Activated CD4-positive, alpha-beta T cell treated with anti-CD3 and anti-CD28 coated beads for 36 hours (primary cell): ENCODE results near the gene RBP4. TPM values are rescaled to one million over a fixed set of nuclear protein-coding genes. Genes with fewer than 3 reads are reported as not detected.

ENCODE experiments used
- ATAC-seq: fragments of 200-7000 bp; cut with Tn5 transposase; one replicate; pipeline ENCODE4 v1.10.0; 2021; ENCODE audit warnings: mild to moderate bottlenecking, moderate library complexity
- CTCF ChIA-PET: fragments of 350-600 bp; sonication (Branson Sonifier 250); formaldehyde crosslinking; loops from one replicate; lab custom pipeline; 2021; ENCODE audit warnings: antibody characterized with exemption; lab: Charles Lee
- POLR2A ChIA-PET: fragments of 350-600 bp; sonication (Branson Sonifier 250); formaldehyde crosslinking; loops from one replicate; lab custom pipeline; 2021; ENCODE audit warnings: antibody characterized with exemption, inconsistent platforms; lab: Charles Lee
- DNase-seq: peaks from one replicate; pipeline ENCODE4 v3.0.0-alpha.2; 2020
- H3K27ac Mint-ChIP-seq: one replicate; pipeline ENCODE4 v1.8.0; 2021; ENCODE audit warnings: mixed read lengths
- H3K27me3 Mint-ChIP-seq: one replicate; pipeline ENCODE4 v1.8.0; 2021; ENCODE audit warnings: mixed read lengths
- H3K36me3 Mint-ChIP-seq: one replicate; pipeline ENCODE4 v1.8.0; 2021; ENCODE audit warnings: low read depth, mixed read lengths
- H3K4me1 Mint-ChIP-seq: one replicate; pipeline ENCODE4 v1.8.0; 2021; ENCODE audit warnings: mixed read lengths
- H3K4me3 Mint-ChIP-seq: one replicate; pipeline ENCODE4 v1.8.0; 2021; ENCODE audit warnings: mild to moderate bottlenecking, moderate library complexity, mixed read lengths
- H3K9me3 Mint-ChIP-seq: one replicate; pipeline ENCODE4 v1.8.0; 2021; ENCODE audit warnings: low read depth, mixed read lengths
- intact Hi-C, 2 experiments: fragments of 100-400 bp; cut with DNase I in 1 of 2; cut with micrococcal nuclease in 1 of 2; formaldehyde crosslinking; loops; one replicate each; pipeline versions ENCODE4 v1.14.2 to v1.15.1; 2022 to 2024; cut with DNase I, micrococcal nuclease
- total RNA-seq, 2 experiments: library from RNA; stranded (reverse); gene quantifications; one replicate each; pipeline ENCODE4 v1.2.3, GENCODE V29; 2021

RBP4 gene
- total RNA-seq, 2 experiments from 2014 or later: not detected

DNA sequence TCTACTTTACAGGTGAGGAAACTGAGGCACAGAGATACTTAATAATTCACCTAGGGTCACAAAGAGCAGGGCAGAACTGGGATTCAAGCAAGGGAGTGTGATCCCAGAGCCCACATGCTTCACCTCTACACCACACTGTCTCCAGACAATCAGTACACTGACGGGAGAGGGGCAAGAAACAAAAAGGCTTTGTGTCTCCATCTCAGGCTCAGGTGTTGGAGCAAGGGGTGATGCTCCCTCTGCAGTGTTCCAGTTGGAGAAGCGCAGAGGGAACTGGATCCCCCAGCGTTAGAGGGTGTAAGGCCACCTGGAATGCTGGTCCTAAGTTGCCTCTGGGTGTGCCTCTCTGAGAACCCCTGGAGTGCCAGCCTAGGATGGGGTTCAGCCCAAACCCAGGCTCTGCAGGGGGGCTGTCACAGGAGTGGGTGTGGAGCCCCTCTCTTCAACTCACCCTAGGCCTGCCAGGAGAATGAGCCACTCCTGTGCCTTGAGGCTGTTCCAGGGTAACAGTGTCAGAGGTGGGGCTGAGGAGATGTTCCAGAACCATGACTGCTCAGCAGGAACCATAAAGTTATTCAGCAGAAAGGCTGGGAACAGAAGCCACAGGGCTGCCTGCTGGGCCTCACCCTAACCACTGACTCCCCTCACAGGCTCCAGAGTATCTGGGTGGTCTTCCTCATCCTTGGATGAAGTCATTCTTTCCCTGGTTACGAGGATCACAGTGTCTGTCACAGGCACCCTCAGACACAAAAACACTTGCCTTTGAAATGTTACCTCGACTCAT lies 5.5 kb downstream of the RBP4 start:
- no peaks in the 10 kb centered on the region for H3K9me3 Mint-ChIP-seq
- ATAC-seq: no peak
- H3K36me3 Mint-ChIP-seq: no peaks in the 10 kb centered on the region
- peaks cover 16% of the 10 kb centered on the region for H3K27me3 Mint-ChIP-seq
- H3K4me1 Mint-ChIP-seq: no peaks in the 10 kb centered on the region
- DNase-seq: no peak
- POLR2A ChIA-PET: no interaction called here
- no peak overlapping the region for H3K27ac Mint-ChIP-seq
- CTCF ChIA-PET: interaction anchor here (0.6 to 0.7 kb wide), 2 partner anchors 29 to 104 kb away, joined by 3 to 5 read pairs; partner anchors contain the start of gene FFAR4
- H3K4me3 Mint-ChIP-seq: no peak overlapping the region
- intact Hi-C loops: no loop called here

DNA sequence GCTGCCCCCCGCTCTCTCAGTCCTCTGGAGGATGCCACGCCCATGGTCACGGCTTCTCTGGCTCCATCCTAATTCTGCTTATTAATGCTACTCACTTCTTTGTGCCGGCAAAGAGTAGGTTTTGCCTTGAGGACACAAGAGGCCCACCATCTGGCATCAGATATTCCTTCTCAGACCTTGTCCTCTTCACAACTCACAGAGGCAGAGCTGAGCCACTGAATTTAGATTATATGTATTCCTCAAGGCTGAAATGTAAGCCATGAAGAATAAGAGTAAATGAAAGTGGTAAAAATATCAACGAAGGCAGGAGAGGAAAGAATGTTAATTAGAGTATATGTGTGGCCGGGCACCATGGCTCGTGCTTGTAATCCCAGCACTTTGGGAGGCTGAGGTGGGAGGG lies 6.5 kb downstream of the RBP4 start:
- DNase-seq: no peak
- Mint-ChIP-seq H3K4me1 (no peaks in the 10 kb centered on the region), H3K27me3 (peaks cover 9% of the 10 kb centered on the region), H3K27ac (no peak overlapping the region), H3K36me3 (no peaks in the 10 kb centered on the region), H3K9me3 (no peaks in the 10 kb centered on the region), H3K4me3 (no peak overlapping the region)
- no peak for ATAC-seq
- ChIA-PET CTCF (no interaction called here), POLR2A (no interaction called here)
- intact Hi-C loops: no loop called here

DNA sequence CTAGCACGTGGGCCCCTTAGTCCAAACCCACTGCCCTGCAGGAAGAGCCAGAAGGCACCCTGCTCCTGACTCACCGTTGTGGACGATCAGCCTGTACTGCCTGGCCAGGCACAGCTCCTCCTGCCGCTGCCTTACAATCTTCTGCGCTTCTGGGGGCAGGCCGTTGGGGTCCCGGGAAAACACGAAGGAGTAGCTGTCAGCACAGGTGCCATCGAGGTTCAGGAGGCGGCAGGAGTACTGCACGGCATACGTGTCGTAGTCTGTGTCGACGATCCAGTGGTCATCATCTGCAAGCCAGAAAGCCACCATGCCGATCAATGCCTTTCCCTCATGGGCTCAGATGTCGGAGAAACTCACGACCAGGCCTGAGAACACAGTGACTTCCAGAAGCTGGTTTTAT lies 7.3 kb downstream of the RBP4 start:
- Mint-ChIP-seq H3K4me3 (no peak overlapping the region), H3K4me1 (no peaks in the 10 kb centered on the region), H3K27me3 (peaks cover 10% of the 10 kb centered on the region), H3K36me3 (no peaks in the 10 kb centered on the region), H3K27ac (no peak overlapping the region), H3K9me3 (no peaks in the 10 kb centered on the region)
- CTCF ChIA-PET: no interaction called here
- POLR2A ChIA-PET: no interaction called here
- intact Hi-C loops: no loop called here
- DNase-seq: no peak
- no peak for ATAC-seq

DNA sequence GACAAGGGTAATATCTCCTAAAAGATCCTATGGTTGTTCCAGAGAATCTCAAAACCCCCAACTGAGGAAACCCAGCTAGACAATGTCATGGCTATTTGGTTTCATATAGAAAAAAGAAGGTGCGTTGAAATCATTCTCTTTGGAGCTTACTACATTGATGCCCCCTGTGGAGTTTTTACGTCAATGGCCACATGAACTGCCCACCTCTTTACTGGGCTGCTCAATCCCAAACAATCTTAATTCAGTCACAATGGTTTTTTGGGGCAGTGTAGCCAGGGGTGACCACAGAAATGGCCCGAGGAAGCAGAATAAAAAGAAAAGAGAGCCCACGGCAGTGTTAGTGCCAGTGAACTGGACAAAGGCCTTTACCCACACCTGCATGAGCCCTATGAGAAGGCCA lies 7.8 kb downstream of the RBP4 start:
- DNase-seq: no peak
- Mint-ChIP-seq H3K9me3 (no peaks in the 10 kb centered on the region), H3K36me3 (no peaks in the 10 kb centered on the region), H3K4me1 (no peaks in the 10 kb centered on the region), H3K4me3 (no peak overlapping the region), H3K27me3 (peaks cover 7% of the 10 kb centered on the region), H3K27ac (no peak overlapping the region)
- ChIA-PET POLR2A (no interaction called here), CTCF (no interaction called here)
- intact Hi-C loops: no loop called here
- ATAC-seq: no peak

DNA sequence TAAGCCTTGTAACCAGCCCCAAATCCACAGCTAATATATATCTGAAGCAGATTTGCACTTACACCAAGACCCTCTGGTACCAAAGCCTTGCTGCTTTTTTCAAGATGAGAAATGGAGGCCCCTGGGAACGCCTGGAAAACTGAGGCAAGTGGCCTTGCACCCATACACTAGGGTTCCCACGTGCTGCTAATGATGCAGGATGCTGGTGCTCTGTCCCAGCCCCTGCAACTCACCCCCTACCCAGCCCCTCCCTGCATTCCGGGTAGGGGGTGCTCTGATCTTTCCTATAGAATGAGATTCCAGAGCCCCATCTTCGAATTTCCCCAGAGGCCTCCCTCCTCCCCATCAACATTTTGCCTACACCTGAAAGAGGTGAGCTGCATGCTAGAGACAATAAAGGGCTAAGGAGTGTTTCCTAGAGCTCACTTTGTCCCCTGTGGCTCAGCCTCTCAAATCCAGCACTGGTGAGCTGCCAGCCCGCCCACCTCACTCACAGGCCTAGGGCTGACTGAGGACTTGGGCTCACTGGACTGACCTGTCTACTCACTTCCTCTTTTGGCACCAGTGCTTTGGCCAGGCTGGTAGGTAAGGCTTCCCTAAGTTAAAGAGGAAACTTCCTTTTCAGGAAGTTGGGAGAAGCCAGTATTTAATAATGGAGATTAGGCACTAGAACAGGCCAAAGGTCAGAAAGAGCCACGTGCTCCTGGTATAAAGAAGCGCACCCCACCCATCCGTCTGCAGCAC lies 9.8 kb downstream of the RBP4 start:
- Mint-ChIP-seq H3K27ac (no peak overlapping the region), H3K4me1 (no peaks in the 10 kb centered on the region), H3K27me3 (peaks cover 5% of the 10 kb centered on the region), H3K4me3 (no peak overlapping the region), H3K9me3 (no peaks in the 10 kb centered on the region), H3K36me3 (no peaks in the 10 kb centered on the region)
- CTCF ChIA-PET: interaction anchor here (0.6 kb wide), 2 partner anchors 327 to 1407 kb away, joined by 3 to 4 read pairs; no protein-coding TSS in a partner anchor
- no peak for ATAC-seq
- intact Hi-C loops: no loop called here
- DNase-seq: no peak
- POLR2A ChIA-PET: no interaction called here

DNA sequence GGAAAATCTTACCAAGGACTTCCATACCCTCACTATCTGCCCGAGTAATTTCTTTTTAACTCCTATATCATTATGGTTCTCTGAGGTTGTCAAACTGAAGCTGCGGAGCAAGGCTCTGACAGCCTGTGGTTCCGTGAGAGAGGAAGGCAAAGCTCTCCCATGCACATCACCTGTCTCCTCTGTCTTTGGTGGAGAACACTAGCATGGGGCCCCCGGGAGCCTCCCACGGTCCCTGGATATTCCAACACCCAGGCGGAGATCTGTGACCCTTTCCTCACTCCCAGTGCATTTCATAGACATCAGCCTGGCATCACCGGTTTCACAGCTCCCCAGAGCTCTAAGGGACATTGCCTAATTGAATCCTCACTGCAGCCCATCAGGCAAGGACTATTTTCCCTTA lies 10.4 kb downstream of the RBP4 start:
- Mint-ChIP-seq H3K27ac (no peak overlapping the region), H3K4me1 (no peaks in the 10 kb centered on the region), H3K9me3 (no peaks in the 10 kb centered on the region), H3K36me3 (no peaks in the 10 kb centered on the region), H3K27me3 (peaks cover 5% of the 10 kb centered on the region), H3K4me3 (no peak overlapping the region)
- ATAC-seq: no peak
- ChIA-PET POLR2A (no interaction called here), CTCF (interaction anchor here (0.6 kb wide), 1 partner anchor 1406 kb away, joined by 3 read pairs; no protein-coding TSS in a partner anchor)
- no peak for DNase-seq
- intact Hi-C loops: no loop called here

DNA sequence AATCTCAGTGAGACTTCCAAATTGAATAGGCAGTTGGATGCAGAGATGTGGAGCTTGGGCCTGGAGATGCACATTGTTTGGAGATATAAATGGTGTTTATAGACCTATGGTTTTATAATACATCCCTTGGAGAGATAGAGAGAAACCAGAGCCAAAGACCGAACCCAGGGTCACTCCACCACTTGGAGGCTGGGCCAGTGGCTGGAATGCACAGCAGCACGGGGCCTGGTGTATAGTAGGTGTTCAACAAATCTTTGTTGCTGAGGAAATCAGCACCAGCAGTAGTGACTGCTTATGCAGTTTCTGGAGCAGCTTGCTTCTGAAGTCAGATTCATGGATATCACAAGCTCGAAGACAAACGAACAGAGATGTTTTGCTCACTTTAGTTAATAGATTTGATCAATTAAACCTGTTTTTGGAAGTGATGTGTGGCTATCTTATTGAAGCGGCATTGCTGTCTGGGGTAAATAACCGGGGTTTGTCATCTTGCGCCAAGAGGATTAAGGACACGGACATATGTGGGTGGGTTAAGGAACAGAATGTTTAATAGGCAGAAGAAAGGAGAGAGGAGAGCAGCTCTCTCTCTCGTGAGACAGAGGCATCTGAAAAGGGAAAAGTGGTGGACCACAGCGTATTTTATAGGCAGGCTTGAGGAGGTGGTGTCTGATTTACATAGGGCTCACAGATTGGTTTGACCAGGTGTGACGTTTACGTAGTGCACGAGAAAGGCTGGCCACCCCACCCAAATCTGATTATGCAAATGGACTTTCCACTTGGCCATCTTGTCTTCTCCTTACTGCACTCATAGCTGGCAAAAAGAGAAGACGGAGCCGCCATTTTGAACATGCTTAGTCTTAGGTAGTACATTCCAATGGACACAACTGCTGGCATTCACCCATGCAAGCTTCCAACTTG lies 11.1 kb downstream of the RBP4 start:
- DNase-seq (no peak), ATAC-seq (no peak)
- ChIA-PET CTCF (interaction anchor here (0.7 kb wide), 1 partner anchor 170 kb away, joined by 3 read pairs; no protein-coding TSS in a partner anchor), POLR2A (no interaction called here)
- intact Hi-C loops: no loop called here
- H3K4me3 Mint-ChIP-seq: no peak overlapping the region
- H3K27ac Mint-ChIP-seq: no peak overlapping the region
- H3K27me3 Mint-ChIP-seq: peaks cover 5% of the 10 kb centered on the region
- H3K4me1 Mint-ChIP-seq: no peaks in the 10 kb centered on the region
- H3K36me3 Mint-ChIP-seq: no peaks in the 10 kb centered on the region
- no peaks in the 10 kb centered on the region for H3K9me3 Mint-ChIP-seq

DNA sequence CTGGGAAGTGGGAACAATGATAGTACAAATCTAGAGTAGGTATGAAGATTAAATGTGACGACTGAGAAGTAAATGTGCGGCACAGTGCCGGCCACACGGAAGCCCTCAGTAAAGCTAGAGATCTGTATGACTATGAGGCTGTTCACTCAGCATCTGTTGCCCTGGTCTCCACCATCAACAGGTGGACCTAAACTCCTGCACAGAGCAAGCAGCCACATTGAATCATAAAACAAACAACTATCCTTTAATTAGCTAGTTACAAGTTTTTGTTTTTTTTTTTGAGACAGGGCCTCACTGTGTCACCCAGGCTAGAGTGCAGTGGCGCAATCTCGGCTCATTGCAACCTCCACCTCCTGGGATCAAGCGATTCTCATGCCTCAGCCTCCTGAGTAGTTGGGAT lies 16.6 kb downstream of the RBP4 start:
- H3K4me3 Mint-ChIP-seq: no peak overlapping the region
- ATAC-seq (no peak), DNase-seq (no peak)
- CTCF ChIA-PET: interaction anchor here (1.4 kb wide), 1 partner anchor 42 kb away, joined by 4 read pairs; no protein-coding TSS in a partner anchor
- H3K4me1 Mint-ChIP-seq: no peaks in the 10 kb centered on the region
- no peak overlapping the region for H3K27ac Mint-ChIP-seq
- H3K36me3 Mint-ChIP-seq: no peaks in the 10 kb centered on the region
- POLR2A ChIA-PET: no interaction called here
- peaks cover 4% of the 10 kb centered on the region for H3K9me3 Mint-ChIP-seq
- intact Hi-C loops: no loop called here
- peaks cover 17% of the 10 kb centered on the region for H3K27me3 Mint-ChIP-seq

DNA sequence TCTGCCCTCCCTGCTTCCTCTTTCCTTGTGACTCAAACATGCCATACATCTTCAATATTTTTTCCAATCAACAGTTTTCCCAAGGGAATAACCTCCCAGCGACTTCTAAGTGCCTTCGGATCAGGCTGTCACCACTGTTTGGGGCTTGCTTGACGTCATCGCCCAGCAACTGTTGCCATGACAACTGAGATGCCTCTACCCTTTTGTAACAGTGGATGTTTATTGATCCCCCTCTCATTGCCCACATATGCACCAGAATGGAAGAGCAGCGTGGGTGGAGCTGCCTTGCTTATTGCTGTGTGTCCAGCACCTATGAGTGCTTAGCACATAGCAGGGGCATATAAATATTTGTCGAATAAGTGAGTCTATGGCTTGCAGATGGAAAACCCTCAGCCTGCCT lies 20.2 kb downstream of the RBP4 start:
- no peaks in the 10 kb centered on the region for H3K4me1 Mint-ChIP-seq
- H3K4me3 Mint-ChIP-seq: no peak overlapping the region
- H3K9me3 Mint-ChIP-seq: peaks cover 8% of the 10 kb centered on the region
- no peak overlapping the region for H3K27ac Mint-ChIP-seq
- peaks cover 20% of the 10 kb centered on the region for H3K27me3 Mint-ChIP-seq
- DNase-seq: no peak
- H3K36me3 Mint-ChIP-seq: no peaks in the 10 kb centered on the region
- ChIA-PET POLR2A (no interaction called here), CTCF (no interaction called here)
- intact Hi-C loops: no loop called here
- ATAC-seq: no peak

DNA sequence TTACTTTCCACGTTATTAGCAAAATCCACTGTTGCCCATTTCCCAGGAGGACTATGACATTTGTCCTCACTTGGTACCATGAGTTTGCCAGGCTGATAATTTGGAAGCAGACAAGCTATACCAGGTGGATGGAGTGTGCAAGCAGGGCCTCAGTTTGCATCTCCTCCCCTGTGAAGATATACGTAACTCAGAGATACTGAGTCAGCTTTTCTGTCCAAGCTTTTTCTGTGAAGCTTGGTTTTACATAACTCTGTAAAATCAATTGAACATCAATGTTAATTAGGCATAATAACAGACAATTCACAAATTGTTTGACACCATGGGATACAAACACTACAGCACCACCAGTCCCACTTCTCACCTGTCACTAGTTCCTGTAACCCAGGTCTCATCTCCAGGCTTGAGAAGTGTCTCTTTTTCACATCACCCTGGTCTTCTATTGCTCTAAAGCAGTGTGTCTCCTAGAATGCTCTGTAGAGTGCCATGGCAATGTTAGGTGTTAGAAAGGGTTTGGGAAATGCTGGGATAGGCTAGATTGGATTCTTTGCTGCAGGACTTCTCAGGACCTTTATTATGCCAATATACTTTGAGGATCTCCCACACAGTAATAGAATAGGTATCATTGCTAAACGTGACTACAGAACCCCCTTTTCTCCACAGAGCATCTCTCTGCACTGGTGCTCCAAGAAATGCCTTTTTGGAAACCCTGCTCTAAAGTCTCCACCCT lies 20.9 kb downstream of the RBP4 start:
- POLR2A ChIA-PET: no interaction called here
- no peak overlapping the region for H3K4me3 Mint-ChIP-seq

DNA sequence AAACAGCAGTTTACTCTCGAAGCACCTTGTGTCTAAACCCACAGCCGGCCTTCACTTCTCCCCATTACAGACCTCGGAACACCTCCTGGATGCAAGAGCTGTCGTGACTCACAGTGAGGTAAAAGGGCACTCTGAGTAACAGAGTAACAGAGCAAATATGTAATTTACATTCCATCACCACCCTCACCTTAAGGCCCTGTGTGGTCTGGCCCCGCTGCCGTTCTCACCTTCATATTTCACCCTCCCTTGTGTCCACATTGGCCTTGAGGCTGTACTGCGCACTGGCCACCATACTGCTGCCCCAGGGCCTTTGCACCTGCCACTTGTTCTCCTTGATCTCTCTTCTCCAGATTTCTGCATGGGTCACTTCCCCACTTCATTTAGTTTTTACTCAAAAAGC lies 21.9 kb downstream of the RBP4 start:
- DNase-seq: no peak
- Mint-ChIP-seq H3K27ac (no peak overlapping the region), H3K9me3 (peaks cover 8% of the 10 kb centered on the region), H3K27me3 (peaks cover 26% of the 10 kb centered on the region), H3K4me3 (no peak overlapping the region), H3K36me3 (no peaks in the 10 kb centered on the region), H3K4me1 (no peaks in the 10 kb centered on the region)
- intact Hi-C loops: no loop called here
- ATAC-seq: no peak
- POLR2A ChIA-PET: no interaction called here
- CTCF ChIA-PET: interaction anchor here (0.6 kb wide), 1 partner anchor 134 kb away, joined by 3 read pairs; no protein-coding TSS in a partner anchor

More for the DNA sequence above, 20.9 kb downstream of the RBP4 start:
- Mint-ChIP-seq H3K27me3 (peaks cover 24% of the 10 kb centered on the region), H3K4me1 (no peaks in the 10 kb centered on the region), H3K36me3 (no peaks in the 10 kb centered on the region), H3K9me3 (peaks cover 8% of the 10 kb centered on the region), H3K27ac (no peak overlapping the region)
- DNase-seq: no peak
- intact Hi-C loops: no loop called here
- CTCF ChIA-PET: no interaction called here
- ATAC-seq: no peak
